ENCODE measurements around the gene FDX1.

- TF ChIP-seq, protein P1, sequence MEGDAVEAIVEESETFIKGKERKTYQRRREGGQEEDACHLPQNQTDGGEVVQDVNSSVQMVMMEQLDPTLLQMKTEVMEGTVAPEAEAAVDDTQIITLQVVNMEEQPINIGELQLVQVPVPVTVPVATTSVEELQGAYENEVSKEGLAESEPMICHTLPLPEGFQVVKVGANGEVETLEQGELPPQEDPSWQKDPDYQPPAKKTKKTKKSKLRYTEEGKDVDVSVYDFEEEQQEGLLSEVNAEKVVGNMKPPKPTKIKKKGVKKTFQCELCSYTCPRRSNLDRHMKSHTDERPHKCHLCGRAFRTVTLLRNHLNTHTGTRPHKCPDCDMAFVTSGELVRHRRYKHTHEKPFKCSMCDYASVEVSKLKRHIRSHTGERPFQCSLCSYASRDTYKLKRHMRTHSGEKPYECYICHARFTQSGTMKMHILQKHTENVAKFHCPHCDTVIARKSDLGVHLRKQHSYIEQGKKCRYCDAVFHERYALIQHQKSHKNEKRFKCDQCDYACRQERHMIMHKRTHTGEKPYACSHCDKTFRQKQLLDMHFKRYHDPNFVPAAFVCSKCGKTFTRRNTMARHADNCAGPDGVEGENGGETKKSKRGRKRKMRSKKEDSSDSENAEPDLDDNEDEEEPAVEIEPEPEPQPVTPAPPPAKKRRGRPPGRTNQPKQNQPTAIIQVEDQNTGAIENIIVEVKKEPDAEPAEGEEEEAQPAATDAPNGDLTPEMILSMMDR (IDR thresholded peaks at IDR 0.05), result no peak
- TF ChIP-seq HDAC2 (IDR thresholded peaks at IDR 0.05) (no peak), EP300 (IDR thresholded peaks at IDR 0.05) (no peak), POLR2A (IDR thresholded peaks at IDR 0.05; ENCODE audit: low read length) (no peak), MAX (IDR thresholded peaks at IDR 0.05) (no peak), SMC3 (IDR thresholded peaks at IDR 0.05) (no peak), FOXS1 (CRISPR knock-in tag; IDR thresholded peaks at IDR 0.05) (no peak), TFCP2L1 (CRISPR knock-in tag; IDR thresholded peaks at IDR 0.05) (no peak), KDM1A (IDR thresholded peaks at IDR 0.05; ENCODE audit: low read depth) (no peak), GATA3 (IDR thresholded peaks at IDR 0.05; ENCODE audit: borderline replicate concordance) (no peak), CEBPB (IDR thresholded peaks at IDR 0.05) (no peak), PHF8 (IDR thresholded peaks at IDR 0.05; ENCODE audit: borderline replicate concordance, low read depth) (no peak)
- TF ChIP-seq, protein P2, sequence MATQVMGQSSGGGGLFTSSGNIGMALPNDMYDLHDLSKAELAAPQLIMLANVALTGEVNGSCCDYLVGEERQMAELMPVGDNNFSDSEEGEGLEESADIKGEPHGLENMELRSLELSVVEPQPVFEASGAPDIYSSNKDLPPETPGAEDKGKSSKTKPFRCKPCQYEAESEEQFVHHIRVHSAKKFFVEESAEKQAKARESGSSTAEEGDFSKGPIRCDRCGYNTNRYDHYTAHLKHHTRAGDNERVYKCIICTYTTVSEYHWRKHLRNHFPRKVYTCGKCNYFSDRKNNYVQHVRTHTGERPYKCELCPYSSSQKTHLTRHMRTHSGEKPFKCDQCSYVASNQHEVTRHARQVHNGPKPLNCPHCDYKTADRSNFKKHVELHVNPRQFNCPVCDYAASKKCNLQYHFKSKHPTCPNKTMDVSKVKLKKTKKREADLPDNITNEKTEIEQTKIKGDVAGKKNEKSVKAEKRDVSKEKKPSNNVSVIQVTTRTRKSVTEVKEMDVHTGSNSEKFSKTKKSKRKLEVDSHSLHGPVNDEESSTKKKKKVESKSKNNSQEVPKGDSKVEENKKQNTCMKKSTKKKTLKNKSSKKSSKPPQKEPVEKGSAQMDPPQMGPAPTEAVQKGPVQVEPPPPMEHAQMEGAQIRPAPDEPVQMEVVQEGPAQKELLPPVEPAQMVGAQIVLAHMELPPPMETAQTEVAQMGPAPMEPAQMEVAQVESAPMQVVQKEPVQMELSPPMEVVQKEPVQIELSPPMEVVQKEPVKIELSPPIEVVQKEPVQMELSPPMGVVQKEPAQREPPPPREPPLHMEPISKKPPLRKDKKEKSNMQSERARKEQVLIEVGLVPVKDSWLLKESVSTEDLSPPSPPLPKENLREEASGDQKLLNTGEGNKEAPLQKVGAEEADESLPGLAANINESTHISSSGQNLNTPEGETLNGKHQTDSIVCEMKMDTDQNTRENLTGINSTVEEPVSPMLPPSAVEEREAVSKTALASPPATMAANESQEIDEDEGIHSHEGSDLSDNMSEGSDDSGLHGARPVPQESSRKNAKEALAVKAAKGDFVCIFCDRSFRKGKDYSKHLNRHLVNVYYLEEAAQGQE (IDR thresholded peaks at IDR 0.05), result no peak
These were observed 71.7 kb downstream of the FDX1 start for GRCh38 chr11:110501428-110501827.

Measured in A549 (cell line).